HUDEP-2 (cell line): Measurements from ENCODE around the gene PDE4D.
"Not testable (repeated sequence)": the region's sequence is repeated elsewhere in the genome, so short reads cannot be mapped to it uniquely, and the experiment has no call there.

Source experiments
- DNase-seq, 76 experiments: peaks; one replicate each; lab custom pipeline; 2025; ENCODE audit not compliant: unreplicated experiment in 76 of 76; lab: John Stamatoyannopoulos, UW

Gene PDE4D

DNA sequence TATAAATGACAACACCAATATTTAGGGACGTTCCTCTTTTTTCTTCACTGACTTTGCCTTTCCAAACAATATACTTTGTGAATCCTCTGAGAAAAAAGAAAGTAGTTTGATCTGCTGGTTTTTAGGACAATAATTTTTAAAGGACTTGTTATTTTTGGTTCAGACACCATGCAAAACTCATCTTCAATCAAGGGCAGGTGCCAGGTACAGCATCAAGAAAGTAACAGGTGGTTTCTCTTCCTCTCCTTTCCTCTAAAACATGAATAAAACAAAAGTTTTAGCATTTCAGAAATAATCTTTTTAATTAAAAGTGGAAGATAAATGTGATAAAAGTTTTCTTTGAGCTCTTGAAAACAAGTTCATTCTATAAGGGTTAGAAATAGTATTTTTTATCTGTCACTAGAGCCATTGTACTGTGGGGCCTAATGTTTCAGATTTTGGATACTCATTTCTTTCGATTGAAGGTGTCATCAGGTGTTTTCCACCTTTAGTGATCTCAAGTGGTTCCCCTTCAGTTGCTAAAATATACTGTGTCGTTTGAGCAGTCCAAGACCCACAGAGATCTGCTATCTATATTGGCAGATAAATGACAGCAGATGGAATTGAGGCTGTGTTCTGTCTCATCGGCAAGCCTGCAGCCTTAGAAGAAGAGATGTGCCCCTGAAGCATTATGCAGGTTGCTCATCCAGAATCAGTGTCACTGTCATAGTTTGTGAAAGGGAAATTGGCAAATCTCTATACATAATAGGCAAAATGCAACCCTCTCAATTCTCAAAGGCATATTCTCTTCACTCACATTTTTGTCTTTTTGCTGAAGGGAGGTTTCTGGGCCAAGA, 499.7 kb downstream of the PDE4D start:
- DNase-seq, result peak in 1 of 76 experiments; percentile 0

- no peak for DNase-seq
Observed at GRCh38 chr5:59391576-59391975, 501.9 kb downstream of the PDE4D start.

DNA sequence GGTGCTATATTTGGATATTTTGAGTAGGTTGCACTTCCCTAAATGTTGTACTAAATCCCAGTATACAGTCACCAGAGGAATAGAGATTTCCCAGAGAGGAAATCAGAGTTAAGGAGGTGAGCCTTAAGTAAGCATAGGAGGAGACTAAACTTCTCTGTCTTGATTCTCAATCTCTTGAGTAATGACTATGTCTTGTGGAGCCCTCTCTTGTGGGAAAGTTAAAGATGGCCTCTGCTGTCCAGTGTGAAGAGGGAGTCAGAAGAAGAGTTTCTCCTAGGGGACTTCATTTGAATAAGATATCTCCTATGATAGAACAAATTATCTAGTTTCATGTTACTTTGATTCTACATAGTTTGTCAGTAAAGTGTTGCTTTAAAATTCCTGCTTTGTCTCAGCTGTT, 502.5 kb downstream of the PDE4D start:
- DNase-seq, result no peak

DNA sequence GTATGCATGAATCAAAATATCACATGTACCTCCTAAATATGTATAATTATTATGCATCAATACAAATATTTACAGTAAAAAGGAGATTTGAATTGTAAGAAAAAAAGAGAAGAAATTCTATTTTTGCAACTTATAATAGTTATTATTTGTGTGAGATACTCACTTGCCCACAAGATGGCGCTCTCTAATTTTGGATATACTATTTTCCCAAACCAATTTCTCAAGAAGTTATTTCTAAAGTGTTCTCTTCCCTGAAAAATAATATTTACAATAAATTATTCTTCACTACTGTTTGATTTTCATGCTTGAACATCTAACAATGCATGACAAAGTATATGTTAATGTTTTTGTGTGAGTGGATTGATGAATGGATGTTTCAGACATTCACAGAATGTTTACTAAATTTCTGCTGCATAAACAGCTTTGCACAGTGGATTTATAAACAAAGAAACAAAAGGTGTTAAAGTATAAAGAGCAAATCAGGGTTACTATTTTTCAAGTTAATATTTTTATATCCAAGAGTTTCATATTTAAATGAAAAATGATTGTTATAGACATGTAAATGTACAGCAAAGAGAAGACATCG, 503.4 kb downstream of the PDE4D start:
- peak in 4 of 76 experiments; percentile 1 to 6 (median 4) for DNase-seq

DNA sequence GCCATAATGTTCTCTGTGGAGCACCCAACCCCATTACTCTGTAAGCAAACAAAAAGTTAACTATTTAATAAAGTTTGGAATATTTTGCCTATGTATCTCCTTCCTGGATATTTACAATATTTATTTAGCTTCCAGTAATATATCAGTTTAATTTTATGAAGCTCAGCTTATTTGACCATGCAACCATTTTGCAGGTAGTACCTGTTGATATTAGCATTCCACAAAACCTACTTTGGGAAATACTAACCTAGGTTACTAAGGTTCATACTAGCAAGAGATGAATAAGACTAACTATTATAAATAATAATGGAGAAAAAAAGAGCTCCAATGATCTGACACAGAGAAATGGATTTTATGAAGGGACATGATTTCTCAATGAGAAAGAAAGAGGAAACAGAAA, 506.4 kb downstream of the PDE4D start:
- DNase-seq, result no peak

DNA sequence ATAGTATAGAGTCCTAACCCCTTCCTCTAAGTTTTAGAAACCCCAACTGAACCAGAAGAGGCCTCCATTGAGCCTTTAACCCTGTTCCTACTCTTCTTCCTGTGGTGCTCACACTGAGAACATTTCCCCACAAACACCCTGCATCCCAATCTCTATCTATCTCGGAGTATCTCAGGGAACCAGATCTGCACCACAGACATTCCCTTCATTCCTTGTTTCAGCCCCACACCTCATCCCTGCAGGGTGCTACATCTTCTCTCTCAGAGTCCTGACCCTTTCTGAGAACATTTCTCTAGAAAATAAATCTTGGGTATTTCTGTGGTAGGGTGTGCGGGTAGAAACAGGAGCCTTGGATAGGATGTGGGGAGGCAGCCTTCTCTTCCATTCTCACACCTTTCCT, 507.8 kb downstream of the PDE4D start:
- DNase-seq, result no peak

- DNase-seq, result peak in 20 of 76 experiments; percentile 1 to 57 (median 22)
Observed at GRCh38 chr5:59380350-59380951, 513.1 kb downstream of the PDE4D start.

- DNase-seq, result not testable (repeated sequence)
Observed at GRCh38 chr5:59374036-59374435, 519.5 kb downstream of the PDE4D start.

GRCh38 chr5:59371525-59372127, 521.9 kb downstream of the PDE4D start:
- no peak for DNase-seq

- DNase-seq, result no peak
Observed at GRCh38 chr5:59368951-59369350, 524.6 kb downstream of the PDE4D start.

GRCh38 chr5:59367791-59368394, 525.6 kb downstream of the PDE4D start:
- DNase-seq, result peak in 17 of 76 experiments; percentile 0 to 47 (median 14)

- no peak for DNase-seq
Observed at GRCh38 chr5:59366784-59367183, 526.7 kb downstream of the PDE4D start.

DNA sequence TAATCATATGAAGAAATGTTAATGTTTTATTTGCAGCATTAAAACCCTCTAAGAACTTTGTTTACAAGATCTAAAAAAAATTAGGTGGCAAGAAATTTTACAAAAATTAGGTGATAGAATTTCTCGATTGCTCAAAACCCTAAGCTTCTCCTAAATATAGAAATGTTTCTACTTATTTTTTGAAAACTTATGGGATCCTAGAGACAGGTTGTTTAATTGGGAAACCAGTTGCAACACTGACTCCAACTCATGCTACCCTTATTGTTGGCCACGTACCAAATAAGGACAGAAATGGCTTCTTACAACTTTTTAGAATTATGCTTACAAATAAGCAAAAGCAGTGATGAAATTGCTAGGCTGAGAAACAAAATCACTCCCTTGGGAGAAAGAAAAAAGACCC, 531.1 kb downstream of the PDE4D start:
- no peak for DNase-seq

DNA sequence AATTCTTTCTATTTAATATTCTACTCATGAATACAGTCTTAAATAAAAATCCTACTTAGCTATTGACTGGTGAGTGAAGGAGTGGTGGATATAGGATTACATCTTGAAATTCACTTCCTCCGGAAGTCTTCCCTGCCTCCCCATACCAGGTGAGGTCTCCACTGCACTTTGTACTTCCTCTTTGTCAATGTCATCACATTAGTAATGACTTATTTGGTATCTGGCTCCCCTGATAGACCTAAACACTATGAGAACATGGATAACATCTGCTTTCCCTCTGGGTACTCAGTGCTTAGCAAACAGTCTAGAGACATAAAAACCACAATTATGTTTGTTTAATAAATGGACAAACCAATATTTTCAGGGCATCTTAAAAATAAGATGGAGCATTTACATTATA, 532.1 kb downstream of the PDE4D start:
- no peak for DNase-seq

DNA sequence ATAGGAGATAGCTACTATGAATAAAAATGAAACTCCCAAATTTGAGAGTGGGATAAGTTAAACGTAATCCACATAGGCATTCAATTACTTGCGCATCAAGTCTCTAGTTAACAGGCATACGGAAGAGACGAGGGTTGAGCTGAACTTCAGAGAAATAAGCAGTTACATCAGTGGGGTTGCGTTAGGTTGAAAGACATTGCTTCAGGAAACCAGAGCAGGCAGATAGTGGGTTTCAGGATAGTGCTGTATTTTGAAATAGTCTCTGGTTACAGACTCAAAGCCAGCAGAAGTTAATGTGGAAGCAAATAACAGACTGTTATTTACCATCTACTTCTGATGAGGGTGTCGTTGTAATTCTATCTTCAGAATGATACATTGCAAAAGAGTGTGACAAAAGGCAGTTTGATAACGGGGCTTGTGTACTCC, 533.4 kb downstream of the PDE4D start:
- DNase-seq, result no peak

DNA sequence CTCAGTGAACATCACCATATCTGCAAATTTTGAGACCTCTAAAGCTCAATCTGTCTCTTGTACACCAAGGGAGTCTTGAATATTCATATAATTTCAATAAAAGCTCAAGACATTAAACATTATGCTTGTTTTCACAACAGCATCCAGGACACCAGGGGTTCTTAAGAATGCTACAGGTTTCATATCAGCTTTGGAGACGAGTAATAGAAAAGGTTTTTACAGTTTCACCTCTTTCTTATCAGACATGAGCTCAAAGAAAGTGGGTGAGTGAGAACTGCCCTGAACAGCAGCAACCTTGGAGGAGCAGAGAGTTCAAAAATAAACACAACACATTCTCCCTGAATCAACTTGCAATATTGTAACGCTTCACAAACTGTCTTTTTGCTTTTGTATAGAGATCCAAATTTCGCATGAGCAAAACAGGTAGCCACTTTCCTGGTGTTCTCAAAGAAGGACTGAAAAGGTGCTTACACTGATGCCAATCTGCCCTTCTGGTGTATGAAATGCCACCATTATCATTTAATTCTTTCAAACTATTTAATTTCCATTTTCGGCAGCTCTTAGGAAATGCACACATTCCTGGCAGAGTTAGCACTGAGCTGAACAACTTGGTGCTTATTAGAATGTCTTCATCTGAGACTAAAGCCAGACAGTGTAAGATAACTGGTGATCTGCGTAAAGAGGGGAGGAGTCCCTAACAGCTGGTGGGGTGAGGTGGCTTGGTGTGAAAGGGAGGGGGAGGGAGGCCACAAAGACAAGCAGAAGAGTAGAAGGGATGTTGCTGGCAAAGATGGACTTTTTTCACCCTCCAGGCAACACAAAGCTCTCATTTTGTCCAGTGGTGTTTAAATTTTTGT, 535.3 kb downstream of the PDE4D start:
- DNase-seq, result peak in 7 of 76 experiments; percentile 10 to 52 (median 33)

- DNase-seq, result peak in 4 of 76 experiments; percentile 4 to 8 (median 8)
Observed at GRCh38 chr5:59357381-59357977, 536.0 kb downstream of the PDE4D start.

DNA sequence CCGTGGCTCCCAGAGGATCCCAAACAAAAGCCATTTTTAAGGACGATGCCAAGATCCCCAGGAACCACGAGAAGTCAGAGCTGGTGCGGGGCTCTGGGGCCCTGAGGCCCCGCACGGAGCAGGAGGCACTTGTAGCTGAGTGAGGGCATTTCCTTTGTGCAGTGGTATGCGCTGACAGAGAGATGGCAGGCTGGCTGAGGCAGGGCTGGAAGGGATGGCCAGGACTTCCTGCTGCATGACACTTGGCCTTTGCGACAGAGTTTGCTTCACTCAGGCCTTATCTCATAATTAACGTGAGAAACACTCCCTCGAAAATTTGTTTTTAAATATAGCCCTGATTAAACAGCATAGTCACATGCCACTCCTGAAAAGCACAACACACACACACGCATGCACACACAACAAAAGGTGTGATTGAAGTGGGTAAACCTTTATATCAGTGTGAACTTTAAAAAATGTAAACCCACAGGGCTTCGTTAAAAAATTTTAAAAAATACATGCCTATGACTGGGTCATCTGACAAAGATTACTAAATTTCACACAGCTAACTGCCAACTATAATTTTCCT, 536.6 kb downstream of the PDE4D start:
- peak in 1 of 76 experiments; percentile 0 for DNase-seq

GRCh38 chr5:59354811-59355210, 538.7 kb downstream of the PDE4D start:
- no peak for DNase-seq
